GM23338 (cell line): ENCODE measurements around the gene JOSD1. TPM values are rescaled to one million over a fixed set of nuclear protein-coding genes. Genes with fewer than 3 reads are reported as not detected.

Experiments
- ATAC-seq: fragments of 200-7000 bp; cut with Tn5 transposase; 3 replicates; pipeline ENCODE4 v1.9.1; 2020
- DNase-seq: peaks from one replicate; pipeline ENCODE4 v3.0.0-alpha.2; 2015; ENCODE audit warnings: low spot score
- H2AFZ ChIP-seq: fragments of 200-600 bp; sonication (generic); 2 replicates; pipeline ENCODE4 v1.8.0; 2016; ENCODE audit warnings: antibody characterized with exemption, mild to moderate bottlenecking, moderate library complexity
- H3F3A ChIP-seq: fragments of 200-600 bp; sonication (generic); replicated peaks from 2 replicates; pipeline ENCODE4 v1.8.0; 2017; ENCODE audit warnings: antibody characterized with exemption, mixed run types, low read depth
- H3K27ac ChIP-seq: fragments of 200-600 bp; sonication (generic); 2 replicates; pipeline ENCODE4 v1.6.1; 2016; ENCODE audit warnings: low read depth
- H3K27me3 ChIP-seq: fragments of 200-600 bp; sonication (generic); 2 replicates; pipeline ENCODE4 v1.8.0; 2016; ENCODE audit warnings: mild to moderate bottlenecking, mixed run types, moderate library complexity; ENCODE audit not compliant: insufficient read depth
- H3K36me3 ChIP-seq: fragments of 200-600 bp; sonication (generic); 2 replicates; pipeline ENCODE4 v1.8.0; 2016; ENCODE audit warnings: mild to moderate bottlenecking; ENCODE audit not compliant: insufficient read depth
- H3K4me1 ChIP-seq: fragments of 200-600 bp; sonication (generic); 2 replicates; pipeline ENCODE4 v1.8.0; 2016; ENCODE audit warnings: mild to moderate bottlenecking, moderate library complexity; ENCODE audit not compliant: insufficient read depth
- H3K4me2 ChIP-seq: fragments of 200-600 bp; sonication (generic); 2 replicates; pipeline ENCODE4 v1.7.1; 2017; ENCODE audit warnings: mixed run types
- H3K4me3 ChIP-seq: fragments of 200-600 bp; sonication (generic); 2 replicates; pipeline ENCODE4 v1.6.1; 2016; ENCODE audit warnings: mixed run types
- H3K79me2 ChIP-seq: fragments of 200-600 bp; sonication (generic); replicated peaks from 2 replicates; pipeline ENCODE4 v1.8.0; 2017; ENCODE audit warnings: mild to moderate bottlenecking; ENCODE audit not compliant: insufficient read depth
- H3K9me2 ChIP-seq: fragments of 200-600 bp; sonication (generic); 2 replicates; pipeline ENCODE4 v1.8.0; 2017; ENCODE audit not compliant: insufficient read depth
- H4K20me1 ChIP-seq: fragments of 200-600 bp; sonication (generic); replicated peaks from 2 replicates; pipeline ENCODE4 v1.8.0; 2017; ENCODE audit warnings: mild to moderate bottlenecking; ENCODE audit not compliant: insufficient read depth
- H3K27ac Mint-ChIP-seq: 2 replicates; pipeline ENCODE4 v1.8.0; 2020; ENCODE audit warnings: inconsistent platforms, mild to moderate bottlenecking, moderate library complexity, mixed read lengths
- H3K27me3 Mint-ChIP-seq: 3 replicates; pipeline ENCODE4 v1.8.0; 2022; ENCODE audit warnings: low read depth, mild to moderate bottlenecking, moderate library complexity, mixed read lengths, inconsistent platforms; ENCODE audit not compliant: insufficient read depth, poor library complexity
- H3K36me3 Mint-ChIP-seq: 3 replicates; pipeline ENCODE4 v1.8.0; 2021; ENCODE audit warnings: low read depth, mild to moderate bottlenecking, inconsistent platforms, moderate library complexity, mixed read lengths
- H3K4me1 Mint-ChIP-seq: 3 replicates; pipeline ENCODE4 v1.8.0; 2020; ENCODE audit warnings: mild to moderate bottlenecking, inconsistent platforms, mixed read lengths
- H3K4me3 Mint-ChIP-seq: 3 replicates; pipeline ENCODE4 v1.8.0; 2021; ENCODE audit warnings: moderate library complexity, mild to moderate bottlenecking, inconsistent platforms, mixed read lengths
- H3K9me3 Mint-ChIP-seq: 3 replicates; pipeline ENCODE4 v1.8.0; 2020; ENCODE audit warnings: moderate library complexity, mild to moderate bottlenecking, inconsistent platforms, mixed read lengths
- CREB1 ChIP-seq: fragments of 250-450 bp; sonication (Bioruptor Pico); IDR thresholded peaks from 2 replicates; pipeline ENCODE4 v1.5.0; 2020; ENCODE audit warnings: low read depth, mild to moderate bottlenecking, moderate library complexity
- CTCF ChIP-seq, 2 experiments: fragments of 200-600 bp in 1 of 2; sonication (generic) in 1 of 2; conservative IDR thresholded peaks; 2 replicates each; pipeline versions ENCODE4 v1.5.1 to v1.6.1; 2016 to 2017; ENCODE audit warnings: antibody characterized with exemption in 2 of 2, low read depth in 2 of 2, mild to moderate bottlenecking in 2 of 2, moderate library complexity in 1 of 2
- EZH2 ChIP-seq: fragments of 200-600 bp; sonication (generic); IDR thresholded peaks from one replicate; pipeline ENCODE4 v1.8.0; 2017; ENCODE audit warnings: antibody characterized with exemption, mild to moderate bottlenecking, low read depth; ENCODE audit not compliant: unreplicated experiment
- EZH2phosphoT487 ChIP-seq: fragments of 200-600 bp; sonication (generic); IDR thresholded peaks from one replicate; pipeline ENCODE4 v1.8.1; 2018; ENCODE audit warnings: antibody characterized with exemption; ENCODE audit not compliant: unreplicated experiment
- JUNB ChIP-seq: IDR thresholded peaks from one replicate; pipeline ENCODE4 v1.6.1; 2016; ENCODE audit warnings: antibody characterized with exemption; ENCODE audit not compliant: unreplicated experiment
- NANOG ChIP-seq: IDR thresholded peaks from 2 replicates; pipeline ENCODE4 v1.6.1; 2016; ENCODE audit warnings: antibody characterized with exemption, borderline replicate concordance
- POLR2AphosphoS5 ChIP-seq: IDR thresholded peaks from 2 replicates; pipeline ENCODE4 v1.6.1; 2016; ENCODE audit warnings: antibody characterized with exemption, low read depth
- STAT1 ChIP-seq: IDR thresholded peaks from one replicate; pipeline ENCODE4 v1.6.1; 2016; ENCODE audit warnings: antibody characterized with exemption; ENCODE audit not compliant: unreplicated experiment
- ZNF114 ChIP-seq: fragments of 250-450 bp; sonication (Bioruptor Pico); IDR thresholded peaks from 2 replicates; pipeline ENCODE4 v1.5.0; 2020; ENCODE audit warnings: mild to moderate bottlenecking, moderate library complexity
- ZNF331 ChIP-seq: fragments of 250-450 bp; sonication (Bioruptor Pico); IDR thresholded peaks from 2 replicates; pipeline ENCODE4 v1.5.0; 2020; ENCODE audit warnings: low read depth, mild to moderate bottlenecking, moderate library complexity
- polyA plus RNA-seq: library from polyadenylated mRNA; unstranded; fragments of >200 nt; fragmentation: Nextera tagmentation; extraction: Ambion mirVana; gene quantifications from 2 replicates; pipeline ENCODE4 v1.2.1, GENCODE V29; 2016
- total RNA-seq: library from RNA; depleted of rRNA; stranded (reverse); fragments of >200 nt; shearing (Covaris generic); gene quantifications from 2 replicates; pipeline ENCODE4 v1.2.3, GENCODE V29; 2014
- TF ChIP-seq, protein P1 (sequence below): IDR thresholded peaks from one replicate; pipeline ENCODE4 v1.6.1; 2018; ENCODE audit warnings: antibody characterized with exemption; ENCODE audit not compliant: unreplicated experiment
- TF ChIP-seq, protein P2 (sequence below): fragments of 250-450 bp; sonication (Bioruptor Pico); IDR thresholded peaks from 2 replicates; pipeline ENCODE4 v1.5.0; 2020; ENCODE audit warnings: mild to moderate bottlenecking, moderate library complexity
- TF ChIP-seq, protein P3 (sequence below): IDR thresholded peaks from 2 replicates; pipeline ENCODE4 v1.6.1; 2016; ENCODE audit warnings: antibody characterized with exemption

The JOSD1 gene
- total and polyA plus RNA-seq, 2 experiments from 2014 or later = 4.6 to 19.7 TPM

DNA sequence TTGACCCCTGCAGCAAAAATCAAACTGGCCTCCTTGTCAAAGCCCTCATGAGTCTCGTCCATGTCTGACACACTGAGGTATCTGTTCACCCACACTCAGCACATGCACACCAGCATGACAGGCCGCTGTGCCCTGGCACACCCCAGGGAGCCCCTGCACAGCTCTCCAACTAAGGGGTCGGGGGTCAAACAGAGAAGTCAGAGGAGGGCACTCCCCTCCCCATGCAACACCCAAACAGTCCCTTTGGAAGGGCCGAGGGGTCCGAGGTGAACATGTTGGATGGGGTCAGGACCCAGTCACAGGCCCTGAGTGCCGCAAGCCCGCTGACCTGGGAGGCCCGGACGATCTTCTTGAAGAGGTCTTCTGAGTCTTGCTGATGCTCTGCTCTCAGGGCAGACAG lies 40.4 kb upstream of the JOSD1 start:
- Mint-ChIP-seq H3K27ac (no peak overlapping the region), H3K27me3 (peaks cover 17% of the 10 kb centered on the region), H3K36me3 (peaks cover 28% of the 10 kb centered on the region; the same call in 2 of the 3 replicates)

More for the DNA sequence above, 40.4 kb upstream of the JOSD1 start:
- no peak for ATAC-seq
- Histone ChIP-seq H3K4me1 (no peaks in the 10 kb centered on the region), H3F3A (no peaks in the 10 kb centered on the region), H3K9me2 (no peaks in the 10 kb centered on the region), H3K79me2 (no peaks in the 10 kb centered on the region), H3K4me2 (no peak overlapping the region), H4K20me1 (peaks cover 4% of the 10 kb centered on the region; the same call in 1 of the 2 replicates), H3K4me3 (no peak overlapping the region), H3K27ac (no peak overlapping the region), H2AFZ (no peak overlapping the region), H3K36me3 (no peaks in the 10 kb centered on the region), H3K27me3 (no peaks in the 10 kb centered on the region)
- Mint-ChIP-seq H3K9me3 (no peaks in the 10 kb centered on the region; the same call in 2 of the 3 replicates), H3K4me3 (no peak overlapping the region), H3K4me1 (no peaks in the 10 kb centered on the region; the same call in 1 of the 3 replicates)
- no peak for DNase-seq
- TF ChIP-seq, protein P1, sequence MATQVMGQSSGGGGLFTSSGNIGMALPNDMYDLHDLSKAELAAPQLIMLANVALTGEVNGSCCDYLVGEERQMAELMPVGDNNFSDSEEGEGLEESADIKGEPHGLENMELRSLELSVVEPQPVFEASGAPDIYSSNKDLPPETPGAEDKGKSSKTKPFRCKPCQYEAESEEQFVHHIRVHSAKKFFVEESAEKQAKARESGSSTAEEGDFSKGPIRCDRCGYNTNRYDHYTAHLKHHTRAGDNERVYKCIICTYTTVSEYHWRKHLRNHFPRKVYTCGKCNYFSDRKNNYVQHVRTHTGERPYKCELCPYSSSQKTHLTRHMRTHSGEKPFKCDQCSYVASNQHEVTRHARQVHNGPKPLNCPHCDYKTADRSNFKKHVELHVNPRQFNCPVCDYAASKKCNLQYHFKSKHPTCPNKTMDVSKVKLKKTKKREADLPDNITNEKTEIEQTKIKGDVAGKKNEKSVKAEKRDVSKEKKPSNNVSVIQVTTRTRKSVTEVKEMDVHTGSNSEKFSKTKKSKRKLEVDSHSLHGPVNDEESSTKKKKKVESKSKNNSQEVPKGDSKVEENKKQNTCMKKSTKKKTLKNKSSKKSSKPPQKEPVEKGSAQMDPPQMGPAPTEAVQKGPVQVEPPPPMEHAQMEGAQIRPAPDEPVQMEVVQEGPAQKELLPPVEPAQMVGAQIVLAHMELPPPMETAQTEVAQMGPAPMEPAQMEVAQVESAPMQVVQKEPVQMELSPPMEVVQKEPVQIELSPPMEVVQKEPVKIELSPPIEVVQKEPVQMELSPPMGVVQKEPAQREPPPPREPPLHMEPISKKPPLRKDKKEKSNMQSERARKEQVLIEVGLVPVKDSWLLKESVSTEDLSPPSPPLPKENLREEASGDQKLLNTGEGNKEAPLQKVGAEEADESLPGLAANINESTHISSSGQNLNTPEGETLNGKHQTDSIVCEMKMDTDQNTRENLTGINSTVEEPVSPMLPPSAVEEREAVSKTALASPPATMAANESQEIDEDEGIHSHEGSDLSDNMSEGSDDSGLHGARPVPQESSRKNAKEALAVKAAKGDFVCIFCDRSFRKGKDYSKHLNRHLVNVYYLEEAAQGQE = no peak
- TF ChIP-seq ZNF331 (CRISPR knock-in tag) (no peak), NANOG (no peak), JUNB (no peak), CREB1 (CRISPR knock-in tag) (no peak), EZH2 (no peak), STAT1 (no peak), ZNF114 (CRISPR knock-in tag) (no peak), EZH2phosphoT487 (no peak), POLR2AphosphoS5 (no peak), CTCF (conservative IDR thresholded peaks at IDR 0.05; ENCODE audit: low read depth in 2 of 2) (no peak)
- TF ChIP-seq, protein P2, sequence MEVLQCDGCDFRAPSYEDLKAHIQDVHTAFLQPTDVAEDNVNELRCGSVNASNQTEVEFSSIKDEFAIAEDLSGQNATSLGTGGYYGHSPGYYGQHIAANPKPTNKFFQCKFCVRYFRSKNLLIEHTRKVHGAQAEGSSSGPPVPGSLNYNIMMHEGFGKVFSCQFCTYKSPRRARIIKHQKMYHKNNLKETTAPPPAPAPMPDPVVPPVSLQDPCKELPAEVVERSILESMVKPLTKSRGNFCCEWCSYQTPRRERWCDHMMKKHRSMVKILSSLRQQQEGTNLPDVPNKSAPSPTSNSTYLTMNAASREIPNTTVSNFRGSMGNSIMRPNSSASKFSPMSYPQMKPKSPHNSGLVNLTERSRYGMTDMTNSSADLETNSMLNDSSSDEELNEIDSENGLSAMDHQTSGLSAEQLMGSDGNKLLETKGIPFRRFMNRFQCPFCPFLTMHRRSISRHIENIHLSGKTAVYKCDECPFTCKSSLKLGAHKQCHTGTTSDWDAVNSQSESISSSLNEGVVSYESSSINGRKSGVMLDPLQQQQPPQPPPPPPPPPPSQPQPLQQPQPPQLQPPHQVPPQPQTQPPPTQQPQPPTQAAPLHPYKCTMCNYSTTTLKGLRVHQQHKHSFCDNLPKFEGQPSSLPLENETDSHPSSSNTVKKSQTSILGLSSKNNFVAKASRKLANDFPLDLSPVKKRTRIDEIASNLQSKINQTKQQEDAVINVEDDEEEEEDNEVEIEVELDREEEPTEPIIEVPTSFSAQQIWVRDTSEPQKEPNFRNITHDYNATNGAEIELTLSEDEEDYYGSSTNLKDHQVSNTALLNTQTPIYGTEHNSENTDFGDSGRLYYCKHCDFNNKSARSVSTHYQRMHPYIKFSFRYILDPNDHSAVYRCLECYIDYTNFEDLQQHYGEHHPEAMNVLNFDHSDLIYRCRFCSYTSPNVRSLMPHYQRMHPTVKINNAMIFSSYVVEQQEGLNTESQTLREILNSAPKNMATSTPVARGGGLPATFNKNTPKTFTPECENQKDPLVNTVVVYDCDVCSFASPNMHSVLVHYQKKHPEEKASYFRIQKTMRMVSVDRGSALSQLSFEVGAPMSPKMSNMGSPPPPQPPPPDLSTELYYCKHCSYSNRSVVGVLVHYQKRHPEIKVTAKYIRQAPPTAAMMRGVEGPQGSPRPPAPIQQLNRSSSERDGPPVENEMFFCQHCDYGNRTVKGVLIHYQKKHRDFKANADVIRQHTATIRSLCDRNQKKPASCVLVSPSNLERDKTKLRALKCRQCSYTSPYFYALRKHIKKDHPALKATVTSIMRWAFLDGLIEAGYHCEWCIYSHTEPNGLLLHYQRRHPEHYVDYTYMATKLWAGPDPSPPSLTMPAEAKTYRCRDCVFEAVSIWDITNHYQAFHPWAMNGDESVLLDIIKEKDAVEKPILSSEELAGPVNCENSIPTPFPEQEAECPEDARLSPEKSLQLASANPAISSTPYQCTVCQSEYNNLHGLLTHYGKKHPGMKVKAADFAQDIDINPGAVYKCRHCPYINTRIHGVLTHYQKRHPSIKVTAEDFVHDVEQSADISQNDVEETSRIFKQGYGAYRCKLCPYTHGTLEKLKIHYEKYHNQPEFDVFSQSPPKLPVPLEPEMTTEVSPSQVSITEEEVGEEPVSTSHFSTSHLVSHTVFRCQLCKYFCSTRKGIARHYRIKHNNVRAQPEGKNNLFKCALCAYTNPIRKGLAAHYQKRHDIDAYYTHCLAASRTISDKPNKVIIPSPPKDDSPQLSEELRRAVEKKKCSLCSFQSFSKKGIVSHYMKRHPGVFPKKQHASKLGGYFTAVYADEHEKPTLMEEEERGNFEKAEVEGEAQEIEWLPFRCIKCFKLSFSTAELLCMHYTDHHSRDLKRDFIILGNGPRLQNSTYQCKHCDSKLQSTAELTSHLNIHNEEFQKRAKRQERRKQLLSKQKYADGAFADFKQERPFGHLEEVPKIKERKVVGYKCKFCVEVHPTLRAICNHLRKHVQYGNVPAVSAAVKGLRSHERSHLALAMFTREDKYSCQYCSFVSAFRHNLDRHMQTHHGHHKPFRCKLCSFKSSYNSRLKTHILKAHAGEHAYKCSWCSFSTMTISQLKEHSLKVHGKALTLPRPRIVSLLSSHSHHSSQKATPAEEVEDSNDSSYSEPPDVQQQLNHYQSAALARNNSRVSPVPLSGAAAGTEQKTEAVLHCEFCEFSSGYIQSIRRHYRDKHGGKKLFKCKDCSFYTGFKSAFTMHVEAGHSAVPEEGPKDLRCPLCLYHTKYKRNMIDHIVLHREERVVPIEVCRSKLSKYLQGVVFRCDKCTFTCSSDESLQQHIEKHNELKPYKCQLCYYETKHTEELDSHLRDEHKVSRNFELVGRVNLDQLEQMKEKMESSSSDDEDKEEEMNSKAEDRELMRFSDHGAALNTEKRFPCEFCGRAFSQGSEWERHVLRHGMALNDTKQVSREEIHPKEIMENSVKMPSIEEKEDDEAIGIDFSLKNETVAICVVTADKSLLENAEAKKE (CRISPR knock-in tag) = no peak
- TF ChIP-seq, protein P3, sequence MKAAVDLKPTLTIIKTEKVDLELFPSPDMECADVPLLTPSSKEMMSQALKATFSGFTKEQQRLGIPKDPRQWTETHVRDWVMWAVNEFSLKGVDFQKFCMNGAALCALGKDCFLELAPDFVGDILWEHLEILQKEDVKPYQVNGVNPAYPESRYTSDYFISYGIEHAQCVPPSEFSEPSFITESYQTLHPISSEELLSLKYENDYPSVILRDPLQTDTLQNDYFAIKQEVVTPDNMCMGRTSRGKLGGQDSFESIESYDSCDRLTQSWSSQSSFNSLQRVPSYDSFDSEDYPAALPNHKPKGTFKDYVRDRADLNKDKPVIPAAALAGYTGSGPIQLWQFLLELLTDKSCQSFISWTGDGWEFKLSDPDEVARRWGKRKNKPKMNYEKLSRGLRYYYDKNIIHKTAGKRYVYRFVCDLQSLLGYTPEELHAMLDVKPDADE = no peak
